ENCODE results near the gene PEX5L.
"Not testable (repeated sequence)": the region's sequence is repeated elsewhere in the genome, so short reads cannot be mapped to it uniquely, and the experiment has no call there.

Gene PEX5L, protein sequence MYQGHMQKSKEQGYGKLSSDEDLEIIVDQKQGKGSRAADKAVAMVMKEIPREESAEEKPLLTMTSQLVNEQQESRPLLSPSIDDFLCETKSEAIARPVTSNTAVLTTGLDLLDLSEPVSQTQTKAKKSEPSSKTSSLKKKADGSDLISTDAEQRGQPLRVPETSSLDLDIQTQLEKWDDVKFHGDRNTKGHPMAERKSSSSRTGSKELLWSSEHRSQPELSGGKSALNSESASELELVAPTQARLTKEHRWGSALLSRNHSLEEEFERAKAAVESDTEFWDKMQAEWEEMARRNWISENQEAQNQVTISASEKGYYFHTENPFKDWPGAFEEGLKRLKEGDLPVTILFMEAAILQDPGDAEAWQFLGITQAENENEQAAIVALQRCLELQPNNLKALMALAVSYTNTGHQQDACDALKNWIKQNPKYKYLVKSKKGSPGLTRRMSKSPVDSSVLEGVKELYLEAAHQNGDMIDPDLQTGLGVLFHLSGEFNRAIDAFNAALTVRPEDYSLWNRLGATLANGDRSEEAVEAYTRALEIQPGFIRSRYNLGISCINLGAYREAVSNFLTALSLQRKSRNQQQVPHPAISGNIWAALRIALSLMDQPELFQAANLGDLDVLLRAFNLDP

DNA sequence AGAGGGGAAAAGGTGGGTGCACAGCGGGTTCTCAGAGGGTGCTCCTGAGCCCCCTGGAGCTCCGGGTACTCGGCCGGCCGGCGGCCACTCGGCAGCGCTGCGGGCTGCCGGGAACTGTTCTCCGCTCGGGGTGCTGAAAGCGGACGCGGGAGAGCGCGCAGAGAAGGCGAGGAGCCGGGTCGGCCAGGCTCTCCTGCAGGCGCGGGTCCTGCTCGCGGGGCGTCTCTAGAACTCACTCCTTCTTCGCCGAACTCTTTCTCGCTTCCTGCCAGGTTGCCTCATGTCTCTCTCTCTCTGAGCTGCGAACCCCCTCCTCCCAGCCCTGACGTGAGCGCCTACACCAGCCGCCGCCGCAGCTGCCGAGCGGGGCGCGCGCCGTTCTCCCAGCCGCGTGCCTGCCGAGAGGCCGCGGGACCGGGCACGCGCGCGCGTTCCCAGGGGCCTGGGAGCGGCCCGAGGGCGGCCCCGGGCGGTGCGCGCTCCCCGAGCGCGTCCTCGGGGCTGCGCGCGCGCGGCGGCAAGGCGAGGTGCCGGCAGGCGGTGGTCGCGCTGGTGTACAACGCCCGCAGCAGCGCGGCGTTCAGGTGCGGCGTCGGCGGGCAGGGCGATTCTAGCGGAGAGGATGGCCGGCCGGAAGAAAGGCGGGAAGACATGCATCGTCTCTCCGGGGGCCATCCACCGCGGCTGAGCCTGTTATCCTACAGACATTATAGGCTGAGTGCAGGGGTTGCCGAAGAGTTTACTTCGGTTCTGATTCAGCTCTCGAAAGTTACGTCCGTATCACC is at the start of gene PEX5L:
PEX5L (minus strand) TSS at position 267 of the 785 bp plus-strand sequence. CDS start 338 bp downstream, outside the sequence.
- peak; percentile 20 for DNase-seq

DNA sequence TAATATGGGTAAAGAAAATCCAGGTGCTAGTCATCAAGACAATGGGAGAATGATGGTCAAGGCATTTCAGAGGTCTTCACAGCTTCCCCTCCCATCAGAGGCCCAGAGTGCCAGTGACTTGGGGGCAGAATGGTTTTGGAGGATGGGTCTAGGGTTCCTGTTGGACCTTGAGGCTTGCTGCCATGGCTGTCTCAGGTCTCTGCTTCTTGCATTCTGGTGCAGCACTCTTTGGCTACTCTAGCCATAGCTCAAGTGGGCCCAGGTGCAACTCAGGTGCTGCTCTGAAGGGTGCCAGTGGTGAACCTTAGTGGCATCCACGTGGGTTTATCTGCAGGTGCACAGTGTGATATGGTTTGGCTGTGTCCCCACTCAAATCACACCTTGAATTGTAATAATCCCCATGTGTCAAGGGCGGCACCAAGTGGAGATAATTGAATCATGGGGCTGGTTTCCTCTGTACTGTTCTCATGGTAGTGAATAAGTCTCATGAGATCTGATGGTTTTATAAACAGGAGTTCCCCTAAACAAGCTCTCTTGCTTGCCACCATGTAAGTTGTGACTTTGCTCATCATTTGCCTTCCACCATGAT is 48.5 kb upstream of the PEX5L start:
- no peak for DNase-seq

DNA sequence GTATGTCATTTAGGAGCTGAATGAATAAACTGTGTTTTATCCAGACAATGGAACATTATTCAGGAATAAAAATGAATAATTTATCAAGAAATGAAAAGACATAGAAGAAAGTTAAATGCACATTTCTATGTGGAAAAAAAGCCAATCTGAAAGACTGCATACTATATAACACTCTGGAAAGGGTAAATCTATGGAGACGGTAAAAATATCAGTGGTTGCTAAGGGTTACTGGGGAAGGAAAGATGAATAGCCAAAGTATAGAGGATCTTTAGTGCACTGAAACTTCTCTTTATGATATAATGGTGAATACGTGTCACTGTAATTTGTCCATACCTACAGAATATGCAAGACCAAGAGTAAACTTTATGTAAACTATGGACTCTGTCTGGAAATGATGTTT is 46.0 kb upstream of the PEX5L start:
- DNase-seq = no peak

DNA sequence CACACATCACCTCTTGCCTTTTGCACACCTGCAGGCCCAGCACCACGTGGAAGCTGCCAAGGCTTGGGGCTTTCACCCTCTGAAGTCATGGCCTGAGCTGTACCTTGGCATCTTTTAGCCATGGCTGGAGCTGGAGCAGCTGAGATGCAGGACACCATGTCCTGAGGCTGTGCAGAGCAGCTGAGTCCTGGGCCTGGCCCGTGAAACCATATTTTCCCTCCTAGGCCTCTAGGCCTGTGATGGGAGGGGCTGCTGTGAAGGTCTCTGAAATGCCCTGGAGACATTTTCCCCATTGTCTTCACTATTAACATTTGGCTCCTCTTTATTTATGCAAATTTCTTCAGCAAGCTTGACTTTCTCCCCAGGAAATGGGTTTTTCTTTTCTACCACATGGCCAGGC is 41.9 kb upstream of the PEX5L start:
- no peak for DNase-seq

DNA sequence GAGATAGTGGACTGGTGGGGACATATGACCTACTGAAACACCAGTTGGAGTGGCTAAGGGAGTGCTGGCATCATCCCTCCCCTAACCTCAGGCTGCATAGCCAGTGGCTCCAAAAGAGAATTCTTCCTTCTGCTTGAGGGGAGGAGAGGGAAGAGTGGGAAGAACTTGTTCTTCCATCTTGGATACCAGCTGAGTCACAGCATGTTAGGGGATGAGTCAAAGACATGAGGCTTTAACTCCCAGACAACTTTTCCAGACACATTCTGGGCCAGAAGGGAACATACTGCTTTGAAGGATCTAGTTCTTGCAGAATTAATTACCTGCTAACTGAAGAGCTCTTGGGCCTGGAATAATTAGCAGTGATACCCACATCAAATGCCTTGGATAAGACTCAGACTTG is 36.8 kb upstream of the PEX5L start:
- no peak for DNase-seq

DNA sequence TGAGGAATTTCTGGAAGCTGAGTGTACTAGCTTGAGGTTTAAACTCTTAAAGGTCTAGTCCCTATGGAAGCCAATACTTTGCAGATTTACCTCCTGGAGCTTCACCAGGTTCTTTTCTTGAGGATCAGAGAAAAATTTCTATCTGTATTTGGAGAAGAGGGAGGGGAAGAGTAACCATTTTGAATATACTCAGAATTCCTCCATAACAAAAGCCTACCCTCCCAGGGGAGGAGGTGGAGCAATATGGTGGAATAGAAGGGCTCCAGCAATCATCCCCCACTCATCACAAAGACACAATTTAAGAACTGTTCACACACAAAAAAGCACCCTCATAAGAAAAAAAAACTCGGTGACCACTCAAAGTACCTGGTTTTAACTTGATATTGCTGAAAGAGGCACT is 36.0 kb upstream of the PEX5L start:
- DNase-seq = no peak

DNA sequence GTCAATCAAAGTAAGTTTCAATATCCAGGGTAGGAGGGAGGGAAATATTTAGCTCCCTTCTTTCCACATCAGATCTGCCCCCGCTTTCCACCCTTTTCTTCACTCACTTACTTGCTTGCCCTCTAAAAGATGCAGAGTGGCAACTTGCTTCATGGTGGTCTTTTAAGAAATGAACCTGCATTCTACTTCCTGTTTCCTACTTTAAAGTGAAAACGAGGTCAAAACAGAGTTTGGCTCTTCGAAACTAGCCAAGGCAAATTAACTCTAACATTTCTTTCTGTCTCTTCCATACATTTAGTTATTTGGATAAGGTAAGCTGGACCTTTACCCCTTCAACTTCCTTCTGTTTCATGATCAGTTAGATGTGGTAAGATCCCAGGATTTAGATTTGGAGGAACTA is 34.2 kb upstream of the PEX5L start:
- no peak for DNase-seq

DNA sequence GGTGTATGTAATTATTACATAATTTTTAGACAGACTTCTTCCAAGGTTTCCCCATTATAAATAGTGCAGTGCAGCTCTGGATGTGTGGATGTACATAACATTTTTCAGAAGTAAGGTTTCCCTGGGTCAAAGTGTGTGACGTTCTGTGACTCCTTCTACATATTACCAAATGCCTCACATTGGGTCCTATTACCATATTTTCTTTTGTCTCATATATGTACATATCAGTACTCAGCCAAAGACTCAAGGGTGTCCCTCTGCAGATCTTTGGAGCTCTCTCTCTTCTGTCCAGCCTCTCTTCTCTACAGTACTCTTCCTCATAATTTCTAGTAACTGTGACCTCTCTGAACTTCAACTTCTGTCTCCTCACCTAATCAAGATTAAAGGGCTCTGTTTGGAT is 31.3 kb upstream of the PEX5L start:
- no peak for DNase-seq

DNA sequence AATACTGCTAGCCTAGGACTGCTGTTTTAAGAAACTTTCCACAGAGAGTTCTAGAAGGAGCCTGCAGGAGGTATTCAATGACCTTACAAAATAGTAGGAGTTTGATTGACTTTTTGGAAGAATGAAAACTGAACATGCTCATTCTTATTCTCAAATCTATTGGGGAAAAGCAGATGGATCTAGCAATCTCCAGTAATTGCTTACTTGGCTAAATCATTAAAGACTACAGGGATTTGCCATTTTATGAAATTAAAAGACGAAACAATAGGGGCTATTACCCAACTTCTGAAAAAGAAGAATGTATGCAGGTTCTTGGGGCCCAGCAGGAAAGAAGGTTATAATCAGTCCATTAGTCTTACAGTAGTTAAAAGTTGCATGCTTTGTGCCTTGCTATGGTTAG is 29.9 kb upstream of the PEX5L start:
- DNase-seq = no peak

DNA sequence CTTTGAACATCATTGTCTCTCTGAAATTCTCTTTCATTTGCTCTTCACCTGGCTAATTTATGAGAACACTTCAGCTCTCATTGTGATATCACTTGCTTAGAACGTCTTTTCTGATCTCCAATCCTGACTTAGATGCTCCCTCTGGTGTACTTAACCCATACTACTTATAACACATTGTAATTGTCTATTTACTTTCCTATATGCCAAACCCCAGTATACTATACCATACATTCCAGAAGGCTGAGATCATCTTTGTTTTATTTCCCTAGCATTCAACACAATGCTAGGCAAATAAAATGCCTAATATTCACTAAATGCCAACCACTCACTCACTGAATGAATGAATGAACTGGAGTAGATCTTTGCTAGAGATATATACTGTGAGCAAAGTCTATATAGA is 27.0 kb upstream of the PEX5L start:
- DNase-seq = no peak

DNA sequence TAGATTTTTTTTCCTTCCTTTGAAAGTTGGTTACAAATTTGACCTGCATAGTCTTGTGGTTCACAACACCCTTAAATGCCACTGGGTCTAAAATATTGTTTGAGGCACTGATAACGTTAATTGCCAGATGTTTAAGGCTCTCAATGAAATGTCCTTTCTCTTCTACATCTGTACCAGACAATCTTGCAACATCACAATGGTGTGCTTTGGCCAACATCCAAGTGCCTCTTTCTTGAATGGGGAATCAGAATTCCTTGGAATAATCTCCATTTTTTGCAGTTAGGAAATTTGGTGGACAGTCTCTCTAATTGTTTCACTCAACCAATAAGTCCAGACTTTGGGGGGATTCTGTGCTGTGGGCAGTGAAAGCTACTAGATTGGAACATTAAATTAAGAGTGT is 26.0 kb upstream of the PEX5L start:
- no peak for DNase-seq

DNA sequence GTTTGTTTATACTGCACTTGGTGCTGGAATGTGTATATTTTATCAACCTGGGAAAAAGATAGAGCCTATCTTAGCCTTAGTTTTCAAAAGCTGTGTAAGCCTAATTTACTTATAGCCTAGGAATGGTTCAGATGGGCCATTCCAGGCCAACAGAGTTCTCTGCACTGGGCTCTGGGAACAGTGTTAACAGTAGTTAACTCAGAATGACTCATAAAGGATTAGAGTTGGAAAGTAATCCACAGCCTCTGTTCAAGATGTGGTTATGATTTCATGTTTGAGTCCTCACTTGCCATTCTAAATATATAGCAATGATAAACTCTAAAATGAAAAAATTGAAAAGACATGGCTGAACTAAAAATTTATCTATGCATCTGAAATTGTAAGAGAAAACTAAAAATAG is 22.6 kb upstream of the PEX5L start:
- DNase-seq = no peak

DNA sequence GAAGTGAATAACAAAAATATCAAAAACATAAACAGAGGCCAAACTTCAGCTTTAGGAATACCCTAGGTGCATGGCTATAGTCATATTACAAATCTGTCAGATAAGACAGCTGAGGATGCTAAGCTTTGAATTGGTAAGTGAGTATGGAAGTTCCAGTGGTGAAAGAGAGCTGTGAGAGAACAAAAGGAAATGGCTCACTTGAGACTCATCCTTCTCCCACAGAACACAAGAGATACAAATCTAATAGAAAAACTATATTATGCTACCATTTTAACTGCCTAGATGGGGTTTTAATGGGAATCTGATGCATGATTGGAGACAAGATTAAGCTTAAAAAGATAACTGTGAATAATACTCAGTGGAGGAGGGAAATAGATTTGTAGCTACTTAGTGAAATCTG is 21.5 kb upstream of the PEX5L start:
- no peak for DNase-seq

DNA sequence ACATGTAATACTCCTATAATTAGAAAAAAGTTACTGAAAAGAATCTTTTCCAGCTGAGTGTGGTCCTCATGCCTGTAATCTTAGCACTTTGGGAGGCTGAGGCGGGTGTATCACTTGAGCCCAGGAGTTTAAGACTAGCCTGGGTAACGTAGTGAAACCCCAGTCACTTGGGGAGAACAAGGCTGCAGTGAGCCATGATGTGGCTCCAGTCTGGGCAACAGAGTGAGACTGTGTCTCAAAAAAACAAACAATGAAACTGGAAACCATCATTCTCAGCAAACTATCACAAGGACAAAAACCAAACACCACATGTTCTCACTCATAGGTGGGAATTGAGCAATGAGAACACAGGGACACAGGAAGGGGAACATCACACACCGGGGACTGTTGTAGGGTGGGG is 18.9 kb upstream of the PEX5L start:
- not testable (repeated sequence) for DNase-seq

DNA sequence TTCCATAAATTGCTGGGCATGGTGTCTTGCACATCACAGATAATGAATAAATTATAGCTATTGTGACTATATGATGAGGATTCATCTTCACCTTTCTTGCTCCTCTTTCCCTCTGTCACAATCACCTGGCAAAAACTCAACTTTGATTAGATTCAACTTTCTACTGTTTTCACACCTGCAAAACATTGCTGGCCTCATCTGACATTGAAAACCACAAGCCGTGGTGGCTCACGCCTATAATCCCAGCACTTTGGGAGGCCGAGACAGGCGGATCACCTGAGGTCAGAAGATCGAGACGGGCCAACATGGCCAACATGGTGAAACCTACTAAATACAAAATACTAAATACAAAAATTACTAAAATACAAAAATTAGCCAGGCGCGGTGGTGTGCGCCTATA is 12.7 kb upstream of the PEX5L start:
- DNase-seq = no peak

DNA sequence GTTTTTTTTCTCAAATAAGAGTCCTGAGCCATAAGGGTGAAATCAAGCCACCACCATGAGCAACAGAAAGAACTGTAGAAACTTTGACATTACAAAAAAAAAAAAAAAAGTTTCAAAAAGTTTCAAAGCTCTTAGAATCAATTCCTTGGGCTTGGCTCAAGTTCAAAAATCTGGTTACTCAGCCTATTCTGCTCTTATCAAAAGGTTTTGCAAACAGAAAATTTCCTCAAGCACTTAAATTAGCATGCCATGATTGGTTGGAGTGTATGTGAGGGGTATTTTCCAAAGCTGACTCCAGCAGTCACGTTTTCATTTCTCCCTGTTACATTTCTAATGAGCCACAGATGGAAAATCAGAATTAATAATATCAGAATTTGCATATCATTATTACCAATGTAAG is 12.1 kb upstream of the PEX5L start:
- DNase-seq = no peak

DNA sequence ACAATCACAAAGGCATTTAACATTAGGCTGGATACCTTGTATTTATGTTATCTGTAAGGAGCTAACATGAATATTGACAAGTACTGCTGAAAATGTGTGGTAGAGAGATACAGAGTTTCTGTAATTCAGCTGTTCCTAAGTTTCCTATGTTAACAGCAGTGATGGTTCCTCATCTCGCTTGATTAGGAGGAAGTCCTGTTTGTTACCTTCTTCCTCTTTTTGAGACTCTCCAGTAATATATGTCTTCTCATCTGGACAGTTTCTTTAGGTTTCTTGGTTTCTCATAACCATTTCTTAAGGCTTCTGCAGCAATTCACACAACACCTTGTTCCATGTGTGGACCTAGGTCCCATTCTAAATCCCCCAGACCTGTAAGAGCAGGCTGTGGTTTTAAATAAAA is 11.4 kb upstream of the PEX5L start:
- DNase-seq = no peak

DNA sequence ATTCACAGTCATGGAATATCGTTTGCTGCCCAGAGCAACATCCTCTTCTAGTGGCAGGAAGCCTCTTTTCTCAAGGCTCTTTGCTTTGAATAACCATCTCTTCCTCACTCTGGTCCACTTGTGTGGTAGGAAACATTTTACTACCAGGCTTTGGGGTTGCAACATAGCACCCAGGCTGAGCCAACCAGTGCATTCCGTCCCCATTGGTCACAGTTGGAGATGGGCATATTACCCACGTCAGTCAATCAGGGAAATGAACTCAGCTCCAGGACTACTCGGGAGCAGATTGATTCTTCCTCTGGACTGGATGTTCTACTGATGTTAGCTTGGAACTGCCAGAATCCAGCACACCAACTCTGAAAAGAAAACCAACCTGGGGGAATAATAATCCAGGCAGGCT is 4.2 kb upstream of the PEX5L start:
- DNase-seq = no peak

DNA sequence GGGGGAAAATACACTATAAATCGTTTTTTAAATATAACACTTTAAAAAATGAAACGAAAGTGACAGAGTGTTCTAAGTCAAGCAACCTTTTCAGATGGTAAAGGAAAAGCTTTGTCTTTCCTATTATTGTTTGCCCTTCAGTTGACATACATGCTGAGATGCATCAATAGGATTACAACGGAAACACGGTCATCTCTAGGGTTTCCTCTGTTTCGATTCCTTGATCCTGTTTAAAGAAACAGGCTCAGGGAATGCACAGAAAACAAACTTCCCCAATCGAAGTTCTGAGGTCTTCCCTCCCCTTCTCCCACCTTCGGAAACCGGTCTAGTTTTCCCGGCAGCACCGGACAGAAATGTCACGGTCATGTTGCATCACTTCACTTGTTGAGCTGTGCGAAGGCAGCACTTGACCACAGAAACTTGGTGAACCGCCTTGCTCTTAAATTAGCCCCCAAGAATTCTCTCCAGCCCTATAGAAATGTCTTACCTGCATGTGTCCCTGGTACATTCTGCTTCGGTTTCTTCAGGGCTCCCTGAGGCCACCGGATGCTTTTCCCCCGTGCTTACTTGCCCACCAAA is 556 bp downstream of the PEX5L start:
- DNase-seq = no peak

DNA sequence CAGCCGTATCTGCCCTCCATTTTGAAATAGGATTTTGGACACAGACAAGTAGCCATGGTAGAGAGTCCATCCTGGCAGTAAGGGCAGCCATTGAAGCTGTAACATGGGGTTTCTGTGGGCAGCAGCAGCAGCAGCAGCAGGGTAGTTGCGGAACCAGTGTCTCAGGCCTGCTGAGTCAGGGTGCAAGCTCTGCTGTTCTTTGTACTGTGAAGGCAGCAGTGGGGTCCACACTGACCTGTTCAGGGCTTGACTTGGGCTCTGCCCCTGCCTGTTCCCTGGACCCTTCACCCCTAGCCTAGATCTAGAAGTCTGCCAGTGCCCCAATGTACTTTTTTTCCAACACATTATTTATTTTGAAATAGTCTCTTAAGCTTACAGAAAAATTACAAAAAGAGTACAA is 9.7 kb downstream of the PEX5L start:
- no peak for DNase-seq

DNA sequence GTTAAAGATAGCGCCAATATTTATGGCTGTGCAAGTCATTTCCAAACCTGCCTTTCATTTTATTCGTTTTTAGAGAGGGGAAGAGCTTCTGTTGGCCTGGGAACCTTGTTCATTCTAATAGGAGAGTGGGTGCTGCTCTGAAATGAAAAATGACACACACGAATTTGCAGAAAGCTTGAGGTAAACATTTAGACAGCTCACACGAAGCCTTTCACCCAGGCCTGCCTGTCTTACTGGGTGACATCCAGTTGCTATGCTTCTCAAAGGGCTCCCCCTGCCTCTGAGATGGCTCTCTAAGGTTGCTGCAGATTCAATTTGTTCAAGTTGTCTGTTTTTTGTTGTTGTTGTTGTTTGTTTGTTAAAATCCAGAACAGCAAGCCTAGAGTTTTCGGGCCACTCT is 18.2 kb downstream of the PEX5L start:
- DNase-seq = no peak

DNA sequence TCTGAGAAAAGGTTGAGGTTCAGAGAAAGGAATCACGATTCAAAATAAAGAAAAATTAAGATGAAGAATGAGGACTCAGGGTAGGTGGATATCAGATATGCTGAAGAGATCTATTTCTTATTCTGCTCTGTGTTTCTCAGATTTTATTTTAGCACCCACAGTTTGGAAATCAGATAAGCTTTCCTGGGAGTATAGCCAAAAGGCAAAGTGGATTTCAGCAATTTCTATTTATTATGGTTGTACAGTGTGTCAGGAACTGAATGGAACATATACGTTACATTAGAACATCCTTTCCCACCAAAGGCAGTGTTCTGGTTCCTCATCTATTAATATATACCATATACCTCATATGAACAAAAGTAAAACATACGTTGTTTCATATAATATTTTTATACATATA is 18.9 kb downstream of the PEX5L start:
- no peak for DNase-seq

DNA sequence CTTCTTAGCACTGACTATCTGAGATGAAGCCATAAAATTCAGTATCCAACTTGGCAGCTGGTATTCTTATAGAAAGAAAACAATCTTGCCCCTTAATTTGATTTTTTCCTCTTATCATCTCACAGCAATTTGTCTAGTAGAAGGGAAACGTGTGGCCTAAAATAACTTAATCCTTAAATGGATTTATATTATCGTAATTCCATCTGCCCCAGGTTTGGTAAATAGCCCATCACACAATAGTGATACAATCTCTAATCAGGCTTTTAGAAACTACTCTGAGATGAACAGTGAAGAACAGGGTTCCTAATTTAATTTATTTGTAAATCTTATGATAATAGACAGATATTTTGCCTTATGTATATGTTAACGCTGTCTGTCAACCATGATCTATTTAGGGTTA is 24.8 kb downstream of the PEX5L start:
- DNase-seq = no peak
